Kidney (tissue), 14 donors: ENCODE measurements around the gene CD200. TPM values are rescaled to one million over a fixed set of nuclear protein-coding genes. Genes with fewer than 3 reads are reported as not detected.

Experiments
- DNase-seq, 5 donors: peaks; one replicate each; pipeline ENCODE4 v3.0.0-alpha.2; 2013 to 2020
- FAIRE-seq: peaks from 2 replicates; lab custom pipeline; 2012; peaks lifted over from hg19 to GRCh38; lab: Jason Lieb, UNC
- H3K27ac ChIP-seq, 2 donors: one replicate each; pipeline ENCODE4 v1.7.0; 2013; ENCODE audit warnings: low read depth in 2 of 2, low read length in 2 of 2, inconsistent platforms in 1 of 2
- H3K27me3 ChIP-seq: one replicate; pipeline ENCODE4 v1.7.1; 2013; ENCODE audit warnings: low read length, inconsistent platforms; ENCODE audit not compliant: control insufficient read depth, insufficient read depth
- H3K36me3 ChIP-seq, 3 donors: one replicate each; pipeline versions ENCODE4 v1.7.0 to v1.7.1; 2013; ENCODE audit warnings: low read length in 3 of 3, control low read depth in 1 of 3, inconsistent platforms in 1 of 3; ENCODE audit not compliant: insufficient read depth in 3 of 3, control insufficient read depth in 2 of 3
- H3K4me1 ChIP-seq, 3 donors: one replicate each; pipeline versions ENCODE4 v1.7.0 to v1.7.1; 2013; ENCODE audit warnings: low read length in 3 of 3, inconsistent platforms in 1 of 3, low read depth in 1 of 3; ENCODE audit not compliant: control insufficient read depth in 2 of 3, insufficient read depth in 2 of 3
- H3K4me3 ChIP-seq, 3 donors: one replicate each; pipeline versions ENCODE4 v1.7.0 to v1.8.1; 2013; ENCODE audit warnings: low read length in 3 of 3, control low read depth in 1 of 3, inconsistent platforms in 1 of 3
- H3K9ac ChIP-seq, 3 donors: one replicate each; pipeline versions ENCODE4 v1.7.0 to v1.7.1; 2013; ENCODE audit warnings: low read length in 3 of 3, control low read depth in 1 of 3, inconsistent platforms in 1 of 3
- H3K9me3 ChIP-seq, 3 donors: one replicate each; pipeline versions ENCODE4 v1.7.0 to v1.7.1; 2013; ENCODE audit warnings: low read length in 3 of 3, control low read depth in 1 of 3, inconsistent platforms in 1 of 3; ENCODE audit not compliant: control insufficient read depth in 2 of 3, insufficient read depth in 1 of 3
- CTCF ChIP-seq: IDR thresholded peaks from 3 replicates; pipeline ENCODE4 v1.5.1; 2012; ENCODE audit warnings: mild to moderate bottlenecking, moderate library complexity, borderline replicate concordance; ENCODE audit not compliant: insufficient read depth; ENCODE audit errors: extremely low read depth
- intact Hi-C: fragments of 100-400 bp; cut with DNase I; formaldehyde crosslinking; loops from one replicate; pipeline ENCODE4 v1.11.1; 2022
- polyA plus RNA-seq: library from polyadenylated mRNA; stranded (reverse); fragments of 350-450 nt; fragmentation: Illumina TruSeq; extraction: RNeasy Lipid Tissue Mini Kit (QIAGEN cat#74804); gene quantifications from one replicate; pipeline ENCODE4 v1.2.3, GENCODE V29; 2014; ENCODE audit warnings: low read depth, low replicate concordance; ENCODE audit not compliant: insufficient read depth
- total RNA-seq: library from RNA; stranded (reverse); fragmentation: NEBNext Ultra II Directional; extraction: Animal tissue kit (Norgen Biotek cat#: 25700); gene quantifications from one replicate; pipeline ENCODE4 v1.2.1, GENCODE V29; 2021
- donor health status: control.
- donor health status: control.
- donor health status: control.
- donor health status: control.
- donor health status: control.
- donor health status: DM: yes; HTN: yes; CAD: no.
- donor health status: Normal renal cell carcinoma (clear cell type).

CD200 gene
- total and polyA plus RNA-seq, 2 donors from 2014 or later, result 8.5 to 16.8 TPM

GRCh38 chr3:112338021-112338726, 5.2 kb downstream of the CD200 start:
- Histone ChIP-seq H3K36me3 (no peaks in the 10 kb centered on the region), H3K27me3 (no peaks in the 10 kb centered on the region), H3K4me3 (no peak overlapping the region), H3K9ac (no peak overlapping the region), H3K9me3 (no peaks in the 10 kb centered on the region), H3K27ac (no peak overlapping the region), H3K4me1 (peaks cover 0 to under 1% (median 0%) of the 10 kb centered on the region in 3 donors)
- intact Hi-C loops, result no loop called here
- FAIRE-seq (no peak), DNase-seq (no peak)
- no peak for TF ChIP-seq CTCF

- no peak overlapping the region for H3K27ac ChIP-seq
Observed at GRCh38 chr3:112338727-112339056, 5.7 kb downstream of the CD200 start.

GRCh38 chr3:112339134-112339533, 6.2 kb downstream of the CD200 start:
- H3K27ac ChIP-seq, result no peak overlapping the region
- no peak overlapping the region for H3K9ac ChIP-seq
- intact Hi-C loops, result no loop called here
- H3K4me1 ChIP-seq, result no peaks in the 10 kb centered on the region
- no peak for FAIRE-seq
- H3K9me3 ChIP-seq, result no peaks in the 10 kb centered on the region
- no peaks in the 10 kb centered on the region for H3K36me3 ChIP-seq
- H3K27me3 ChIP-seq, result no peaks in the 10 kb centered on the region
- no peak for TF ChIP-seq CTCF
- H3K4me3 ChIP-seq, result no peak overlapping the region
- DNase-seq, result no peak

More at GRCh38 chr3:112338727-112339056, 5.7 kb downstream of the CD200 start:
- no peak for FAIRE-seq
- H3K9me3 ChIP-seq, result no peaks in the 10 kb centered on the region
- DNase-seq, result no peak
- no peaks in the 10 kb centered on the region for H3K36me3 ChIP-seq
- TF ChIP-seq CTCF, result no peak
- no peak overlapping the region for H3K4me3 ChIP-seq
- no peaks in the 10 kb centered on the region for H3K27me3 ChIP-seq
- H3K9ac ChIP-seq, result no peak overlapping the region
- intact Hi-C loops, result no loop called here
- H3K4me1 ChIP-seq, result no peaks in the 10 kb centered on the region

GRCh38 chr3:112339609-112340008, 6.7 kb downstream of the CD200 start:
- intact Hi-C loops, result no loop called here
- Histone ChIP-seq H3K9me3 (no peaks in the 10 kb centered on the region), H3K36me3 (no peaks in the 10 kb centered on the region), H3K4me3 (no peak overlapping the region), H3K4me1 (no peaks in the 10 kb centered on the region), H3K27me3 (no peaks in the 10 kb centered on the region), H3K27ac (no peak overlapping the region), H3K9ac (no peak overlapping the region)
- FAIRE-seq (no peak), DNase-seq (no peak)
- no peak for TF ChIP-seq CTCF
